Duodenal mucosa (tissue), 2 donors: ENCODE results near the gene GOLGA3.

Source experiments
- H3K27ac ChIP-seq: one replicate; pipeline ENCODE4 v1.7.0; 2013; ENCODE audit warnings: low read depth, low read length
- H3K27me3 ChIP-seq, 2 donors: one replicate each; pipeline ENCODE4 v1.7.0; 2013; ENCODE audit warnings: low read length in 2 of 2, control low read depth in 1 of 2; ENCODE audit not compliant: insufficient read depth in 2 of 2, control insufficient read depth in 1 of 2
- H3K36me3 ChIP-seq, 2 donors: one replicate each; pipeline ENCODE4 v1.7.0; 2013; ENCODE audit warnings: low read length in 2 of 2, control low read depth in 1 of 2; ENCODE audit not compliant: insufficient read depth in 2 of 2, control insufficient read depth in 1 of 2
- H3K4me1 ChIP-seq, 2 donors: one replicate each; pipeline ENCODE4 v1.7.0; 2013; ENCODE audit warnings: low read length in 2 of 2, control low read depth in 1 of 2; ENCODE audit not compliant: insufficient read depth in 2 of 2, control insufficient read depth in 1 of 2
- H3K4me3 ChIP-seq, 2 donors: one replicate each; pipeline ENCODE4 v1.7.0; 2013; ENCODE audit warnings: low read length in 2 of 2, low read depth in 1 of 2
- H3K9ac ChIP-seq, 2 donors: one replicate each; pipeline ENCODE4 v1.7.0; 2013; ENCODE audit warnings: low read length in 2 of 2, low read depth in 1 of 2
- H3K9me3 ChIP-seq, 2 donors: one replicate each; pipeline ENCODE4 v1.7.0; 2013; ENCODE audit warnings: low read length in 2 of 2, control low read depth in 1 of 2; ENCODE audit not compliant: control insufficient read depth in 1 of 2

GOLGA3 gene

DNA sequence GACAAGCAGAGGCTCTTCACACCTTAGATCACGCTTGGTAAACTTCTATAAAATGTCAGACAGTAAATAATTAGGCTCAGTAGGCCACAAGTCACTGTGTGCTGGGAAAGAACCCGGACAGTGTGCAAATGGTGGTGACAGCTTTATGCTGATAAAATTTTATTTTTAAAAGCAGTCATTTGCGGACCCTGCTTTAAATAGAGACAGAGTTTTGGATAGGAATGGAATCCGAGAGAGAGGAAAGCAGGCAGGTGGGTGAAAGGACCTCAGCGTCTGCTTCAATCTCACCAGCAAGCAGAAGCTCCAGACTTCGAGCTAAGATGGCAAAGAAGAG is 88.4 kb downstream of the GOLGA3 start:
- H3K36me3 ChIP-seq = peaks cover 64 to 85% of the 10 kb centered on the region in 2 donors
- no peak overlapping the region for H3K9ac ChIP-seq
- H3K4me1 ChIP-seq = no peaks in the 10 kb centered on the region
- no peaks in the 10 kb centered on the region for H3K9me3 ChIP-seq
- no peaks in the 10 kb centered on the region for H3K27me3 ChIP-seq
- H3K4me3 ChIP-seq = no peak overlapping the region
- no peak overlapping the region for H3K27ac ChIP-seq

DNA sequence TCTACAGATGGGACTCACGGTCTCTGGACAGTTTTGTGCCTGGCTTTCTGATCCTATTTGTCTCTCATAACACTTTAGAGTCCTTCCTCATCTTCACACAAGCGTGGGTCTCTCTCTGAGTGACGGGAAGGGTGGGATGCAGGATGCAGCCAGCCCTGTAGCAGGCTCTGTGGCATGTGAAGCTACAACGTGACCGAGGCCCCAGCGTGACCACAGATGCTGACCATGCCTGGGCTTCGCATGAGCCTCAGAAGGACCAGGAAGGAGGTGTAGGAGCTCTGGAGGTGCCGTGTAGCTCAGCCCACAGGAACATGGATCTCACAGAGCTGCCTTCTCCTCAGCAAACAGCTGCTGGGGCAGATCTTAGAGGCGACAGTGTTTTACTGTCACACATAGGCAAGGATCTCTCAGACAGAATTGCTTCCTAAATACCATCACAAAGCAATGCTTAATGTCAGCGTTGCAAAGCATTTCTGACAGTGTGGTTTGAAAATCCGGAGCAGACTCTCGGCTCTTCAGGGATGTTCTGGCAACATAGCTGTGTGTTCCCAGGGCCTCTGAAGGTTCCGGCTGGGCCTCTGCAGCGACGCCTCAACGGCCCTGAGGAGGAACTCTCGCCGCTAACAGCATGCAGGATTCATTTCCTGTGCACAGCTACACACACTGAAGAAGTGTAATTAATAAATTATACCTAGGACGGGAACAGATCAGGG is 88.9 kb downstream of the GOLGA3 start:
- H3K27me3 ChIP-seq = no peaks in the 10 kb centered on the region
- no peaks in the 10 kb centered on the region for H3K4me1 ChIP-seq
- H3K36me3 ChIP-seq = peaks cover 66 to 85% of the 10 kb centered on the region in 2 donors
- no peak overlapping the region for H3K9ac ChIP-seq
- H3K4me3 ChIP-seq = no peak overlapping the region
- H3K9me3 ChIP-seq = no peaks in the 10 kb centered on the region
- no peak overlapping the region for H3K27ac ChIP-seq

DNA sequence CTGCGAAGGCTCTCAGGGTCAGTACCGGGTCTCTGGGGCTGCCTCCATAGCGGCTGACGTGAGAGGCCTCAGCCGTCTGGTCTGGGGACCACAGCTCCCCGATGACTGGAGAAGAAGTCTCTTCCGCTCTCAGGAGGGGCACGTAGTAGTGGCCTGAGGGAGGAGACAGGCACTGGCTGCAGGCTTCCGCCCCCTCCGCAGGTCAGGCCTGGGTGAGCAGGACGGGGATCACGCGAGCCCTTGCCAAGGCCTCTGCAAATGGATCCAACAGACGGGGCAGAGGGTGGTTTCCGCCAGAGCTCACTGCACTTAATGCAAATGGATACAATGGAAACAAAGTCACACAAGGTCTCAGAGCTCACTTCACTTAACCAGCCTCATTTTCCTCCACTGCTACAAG is 91.8 kb downstream of the GOLGA3 start:
- Histone ChIP-seq H3K9me3 (no peaks in the 10 kb centered on the region), H3K27me3 (no peaks in the 10 kb centered on the region), H3K9ac (no peak overlapping the region), H3K4me3 (no peak overlapping the region), H3K36me3 (peaks cover 64 to 89% of the 10 kb centered on the region in 2 donors), H3K4me1 (no peaks in the 10 kb centered on the region), H3K27ac (no peak overlapping the region)

DNA sequence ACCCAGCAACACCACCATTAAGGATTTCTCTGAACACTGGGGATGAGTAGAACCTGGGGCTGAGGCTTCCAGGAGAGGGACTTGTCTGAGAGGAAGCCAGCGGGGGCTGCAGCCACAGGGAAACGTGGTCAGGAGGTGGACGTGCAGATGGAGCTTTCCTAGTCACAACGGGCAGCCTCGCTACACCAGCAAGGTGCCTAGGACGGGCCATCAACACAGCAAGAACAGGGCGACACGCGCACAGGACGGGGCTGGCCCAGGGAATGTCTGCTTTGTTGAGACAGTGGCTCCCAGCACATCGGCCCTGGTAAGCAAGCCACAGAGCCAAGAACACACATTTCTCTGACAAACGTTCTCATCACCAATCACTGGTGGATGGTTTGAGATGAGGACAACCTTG is 92.3 kb downstream of the GOLGA3 start:
- Histone ChIP-seq H3K27ac (no peak overlapping the region), H3K4me3 (no peak overlapping the region), H3K36me3 (peaks cover 63 to 89% of the 10 kb centered on the region in 2 donors)

DNA sequence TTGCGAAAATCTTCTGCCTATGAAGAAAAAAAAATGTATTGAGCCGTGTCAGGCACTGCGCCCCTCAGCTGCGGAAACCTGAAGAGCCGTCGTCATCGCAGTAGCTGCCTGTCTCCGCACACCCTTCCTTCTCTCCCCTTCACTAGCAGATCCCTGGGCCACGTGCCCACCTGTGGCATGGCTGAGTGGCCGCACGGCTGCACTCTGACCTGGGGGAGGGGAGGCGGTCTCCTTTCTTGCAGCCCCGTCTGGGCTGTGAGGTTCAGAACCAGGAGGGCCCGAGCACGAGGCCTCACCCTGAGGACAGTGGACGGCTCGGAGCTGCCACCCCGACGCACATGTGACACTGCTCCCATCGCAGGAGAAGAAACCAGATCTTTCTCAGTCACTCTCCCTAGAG is 93.2 kb downstream of the GOLGA3 start:
- Histone ChIP-seq H3K4me1 (no peaks in the 10 kb centered on the region), H3K9ac (no peak overlapping the region), H3K4me3 (no peak overlapping the region), H3K36me3 (peaks cover 56 to 89% of the 10 kb centered on the region in 2 donors), H3K27me3 (no peaks in the 10 kb centered on the region), H3K9me3 (no peaks in the 10 kb centered on the region), H3K27ac (no peak overlapping the region)

More for the DNA sequence above, 92.3 kb downstream of the GOLGA3 start:
- Histone ChIP-seq H3K9me3 (no peaks in the 10 kb centered on the region), H3K9ac (no peak overlapping the region), H3K4me1 (no peaks in the 10 kb centered on the region), H3K27me3 (no peaks in the 10 kb centered on the region)

DNA sequence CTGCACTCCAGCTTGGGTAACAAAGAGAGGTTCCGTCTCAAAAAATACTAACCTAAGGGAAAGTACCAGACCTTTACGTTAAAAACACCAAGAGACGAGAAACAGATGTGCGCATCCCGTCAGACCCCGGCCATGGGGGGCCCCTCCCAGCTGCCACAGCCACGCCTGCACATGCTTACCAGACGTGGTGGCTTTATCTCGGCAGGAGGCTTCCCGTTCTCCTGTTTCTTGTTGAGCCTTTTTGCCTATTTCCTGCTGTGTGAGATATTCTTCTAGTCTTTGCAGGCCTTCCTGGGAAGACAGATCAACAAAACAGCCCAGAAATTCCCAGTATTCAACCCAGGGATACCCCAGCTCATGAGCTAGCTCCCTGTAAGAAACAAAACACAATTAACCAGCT is 94.5 kb downstream of the GOLGA3 start:
- Histone ChIP-seq H3K4me1 (no peaks in the 10 kb centered on the region), H3K36me3 (peaks cover 45 to 85% of the 10 kb centered on the region in 2 donors), H3K27me3 (no peaks in the 10 kb centered on the region), H3K27ac (no peak overlapping the region), H3K9me3 (no peaks in the 10 kb centered on the region), H3K4me3 (no peak overlapping the region), H3K9ac (no peak overlapping the region)

DNA sequence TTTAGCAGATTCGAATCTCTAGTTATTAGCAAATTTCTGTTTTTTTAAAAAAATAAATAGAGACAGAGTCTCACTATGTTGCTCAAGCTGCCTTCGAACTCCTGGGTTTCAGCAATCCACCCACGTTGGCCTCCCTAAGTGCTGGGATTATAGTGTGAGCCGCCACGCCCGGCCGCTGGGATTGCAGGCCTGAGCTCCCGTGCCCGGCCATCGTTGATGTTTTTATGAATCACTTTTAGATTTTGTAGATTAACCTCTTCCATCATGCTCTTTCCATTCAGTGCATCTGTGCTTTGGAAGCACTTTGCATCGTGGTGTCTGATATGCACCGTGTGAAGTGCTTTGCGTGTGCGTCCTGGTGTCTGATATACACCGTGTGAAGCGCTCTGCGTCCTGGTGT is 97.1 kb downstream of the GOLGA3 start:
- Histone ChIP-seq H3K4me1 (no peaks in the 10 kb centered on the region), H3K36me3 (peaks cover 52 to 88% of the 10 kb centered on the region in 2 donors), H3K4me3 (no peak overlapping the region), H3K9me3 (no peaks in the 10 kb centered on the region), H3K27ac (no peak overlapping the region), H3K9ac (no peak overlapping the region), H3K27me3 (no peaks in the 10 kb centered on the region)

DNA sequence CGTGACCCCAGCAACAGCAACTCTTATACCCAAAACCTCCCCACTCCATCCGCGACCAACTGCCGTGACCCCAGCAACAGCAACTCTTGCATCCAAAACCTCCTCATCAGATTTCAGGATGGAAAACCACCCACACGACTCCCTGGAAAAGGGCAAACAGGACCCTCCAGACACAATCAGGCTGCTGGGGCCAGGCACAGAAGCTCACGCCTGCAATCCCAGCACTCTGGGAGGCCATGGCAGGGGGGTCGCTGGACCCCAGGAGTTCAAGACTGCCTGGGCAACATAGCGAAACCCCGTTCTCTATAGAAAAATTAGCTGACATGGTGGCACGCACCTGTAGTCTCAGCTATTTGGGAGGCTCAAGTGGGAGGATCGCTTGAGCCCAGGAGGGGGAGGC is 98.3 kb downstream of the GOLGA3 start:
- H3K27ac ChIP-seq = no peak overlapping the region
- no peaks in the 10 kb centered on the region for H3K27me3 ChIP-seq
- H3K9ac ChIP-seq = no peak overlapping the region
- H3K9me3 ChIP-seq = no peaks in the 10 kb centered on the region
- no peak overlapping the region for H3K4me3 ChIP-seq
- no peaks in the 10 kb centered on the region for H3K4me1 ChIP-seq
- peaks cover 51 to 90% of the 10 kb centered on the region in 2 donors for H3K36me3 ChIP-seq

DNA sequence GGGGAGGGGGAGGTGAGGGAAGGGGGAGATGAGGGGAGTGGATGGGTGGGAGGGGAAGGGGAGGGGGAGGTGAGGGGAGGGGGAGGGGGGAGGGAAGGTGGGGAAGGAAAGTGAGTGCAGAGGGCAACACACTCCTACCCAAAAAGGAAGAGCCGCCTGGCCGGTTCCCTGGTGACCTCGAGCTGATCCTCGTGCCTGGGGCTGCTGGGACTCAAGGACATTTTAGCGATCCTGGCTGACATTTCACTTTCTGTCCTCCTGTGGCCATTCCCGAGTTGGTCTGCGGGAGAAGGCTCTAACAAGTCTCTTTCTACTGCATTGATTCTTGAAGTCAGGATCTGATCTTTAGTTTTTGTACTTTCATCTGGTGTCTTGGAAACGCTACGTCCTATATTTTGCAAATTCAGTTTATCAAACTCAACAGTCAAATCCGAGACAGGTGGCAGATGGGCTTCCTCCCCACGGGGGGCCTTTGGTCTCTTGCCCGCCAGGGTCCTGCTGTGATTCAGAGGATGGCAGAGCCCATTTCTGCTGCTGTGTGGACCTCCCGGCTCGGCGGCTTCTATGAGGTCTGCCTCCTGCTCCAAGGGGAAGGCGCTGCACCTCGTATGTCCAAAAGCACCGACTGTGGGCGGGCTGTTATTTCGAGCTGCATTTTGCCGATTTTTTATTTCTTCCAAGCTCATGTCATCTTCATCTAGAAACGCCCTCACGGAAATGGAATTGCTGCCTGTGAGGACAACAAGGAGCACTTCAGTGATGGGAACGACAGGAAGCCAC is 98.9 kb downstream of the GOLGA3 start:
- H3K9ac ChIP-seq = no peak overlapping the region
- H3K4me3 ChIP-seq = no peak overlapping the region
- H3K36me3 ChIP-seq = peaks cover 51 to 90% of the 10 kb centered on the region in 2 donors
- no peaks in the 10 kb centered on the region for H3K27me3 ChIP-seq
- H3K27ac ChIP-seq = no peak overlapping the region
- H3K4me1 ChIP-seq = no peaks in the 10 kb centered on the region
- H3K9me3 ChIP-seq = no peaks in the 10 kb centered on the region

DNA sequence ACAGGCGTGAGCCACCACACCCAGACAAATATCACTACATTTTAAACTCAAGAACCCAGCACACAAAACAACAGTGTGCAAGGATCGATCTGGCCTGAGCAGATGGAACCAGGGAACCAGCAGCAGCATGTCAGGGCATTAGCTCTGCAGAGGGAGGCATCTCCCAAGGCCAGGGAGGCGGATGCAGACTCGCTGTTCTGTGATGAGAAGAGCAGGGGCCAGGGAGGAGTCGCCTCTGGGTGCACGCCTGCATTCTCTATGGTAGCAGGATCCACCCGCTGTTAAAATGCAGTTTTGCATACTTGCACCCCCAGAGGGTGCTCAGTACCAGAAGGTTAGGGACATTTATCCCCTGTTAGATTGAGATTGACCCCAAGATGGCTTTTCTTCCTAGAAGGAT is 100.2 kb downstream of the GOLGA3 start:
- H3K27ac ChIP-seq = no peak overlapping the region
- peaks cover 45 to 89% of the 10 kb centered on the region in 2 donors for H3K36me3 ChIP-seq
- H3K9me3 ChIP-seq = no peaks in the 10 kb centered on the region
- no peaks in the 10 kb centered on the region for H3K27me3 ChIP-seq
- no peak overlapping the region for H3K4me3 ChIP-seq
- no peak overlapping the region for H3K9ac ChIP-seq
- no peaks in the 10 kb centered on the region for H3K4me1 ChIP-seq
